ENCODE measurements around the gene GORASP1.

GORASP1 gene

GRCh38 chr3:39101022-39101689 is 6.3 kb downstream of the GORASP1 start:
- peak; percentile 63 for DNase-seq

- no peak for DNase-seq
Measured at GRCh38 chr3:39100500-39100886, 6.9 kb downstream of the GORASP1 start.

GRCh38 chr3:39099738-39100499 is 7.5 kb downstream of the GORASP1 start:
- no peak for DNase-seq

- DNase-seq: no peak
Measured at GRCh38 chr3:39099242-39099641, 8.2 kb downstream of the GORASP1 start.

- no peak for DNase-seq
Measured at GRCh38 chr3:39098473-39099000, 8.9 kb downstream of the GORASP1 start.

- DNase-seq: no peak
Measured at GRCh38 chr3:39097716-39098472, 9.5 kb downstream of the GORASP1 start.

GRCh38 chr3:39096775-39097174 is 10.7 kb downstream of the GORASP1 start:
- no peak for DNase-seq

- DNase-seq: no peak
Measured at GRCh38 chr3:39095778-39096177, 11.6 kb downstream of the GORASP1 start.

- no peak for DNase-seq
Measured at GRCh38 chr3:39094851-39095677, 12.4 kb downstream of the GORASP1 start.

GRCh38 chr3:39090922-39091321 is 16.5 kb downstream of the GORASP1 start:
- DNase-seq: no peak

- no peak for DNase-seq
Measured at GRCh38 chr3:39088889-39089288, 18.5 kb downstream of the GORASP1 start.

GRCh38 chr3:39088456-39088855 is 19.0 kb downstream of the GORASP1 start:
- DNase-seq: no peak

- DNase-seq: no peak
Measured at GRCh38 chr3:39086144-39086543, 21.3 kb downstream of the GORASP1 start.

GRCh38 chr3:39082666-39083313 is 24.6 kb downstream of the GORASP1 start:
- no peak for DNase-seq

GRCh38 chr3:39080026-39080425 is 27.4 kb downstream of the GORASP1 start:
- no peak for DNase-seq

GRCh38 chr3:39079530-39079929 is 27.9 kb downstream of the GORASP1 start:
- DNase-seq: no peak

- no peak for DNase-seq
Measured at GRCh38 chr3:39075910-39076309, 31.5 kb downstream of the GORASP1 start.

GRCh38 chr3:39068556-39068955 is 38.9 kb downstream of the GORASP1 start:
- no peak for DNase-seq

GRCh38 chr3:39067286-39067685 is 40.1 kb downstream of the GORASP1 start:
- no peak for DNase-seq

GRCh38 chr3:39065197-39065596 is 42.2 kb downstream of the GORASP1 start:
- DNase-seq: peak; percentile 55

- DNase-seq: no peak
Measured at GRCh38 chr3:39064646-39065045, 42.8 kb downstream of the GORASP1 start.

GRCh38 chr3:39063143-39063542 is 44.3 kb downstream of the GORASP1 start:
- DNase-seq: peak; percentile 56

Measured in activated CD4-positive, alpha-beta T cell treated with anti-CD3 and anti-CD28 coated beads, Interleukin-10, Interleukin-2, amounts not matched to agents 100 ng/mL and 50 ng/mL, durations not matched to agents 16 hours and 8 hours (primary cell).